Stomach (tissue), 4 donors: ENCODE results near the gene LIN9.

Experiments used
- CTCF ChIP-seq, 7 experiments: fragments of 450-650 bp in 4 of 7; fragments of 200-600 bp in 3 of 7; sonication (generic) in 3 of 7; IDR thresholded peaks; one replicate each; pipeline ENCODE4 v1.5.1; 2016 to 2019; ENCODE audit warnings: antibody characterized with exemption in 7 of 7, control low read depth in 2 of 7, mild to moderate bottlenecking in 1 of 7
- EP300 ChIP-seq: sonication (generic); formaldehyde crosslinking; IDR thresholded peaks from one replicate; pipeline ENCODE4 v1.6.1; 2017; ENCODE audit warnings: antibody characterized with exemption
- POLR2A ChIP-seq, 4 donors: fragments of 450-650 bp; IDR thresholded peaks; one replicate each; pipeline ENCODE4 v1.6.1; 2016; ENCODE audit warnings: antibody characterized with exemption in 4 of 4, control low read depth in 2 of 4, mild to moderate bottlenecking in 1 of 4, moderate library complexity in 1 of 4

- TF ChIP-seq CTCF (IDR thresholded peaks at IDR 0.05) (no peak), POLR2A (IDR thresholded peaks at IDR 0.05) (no peak), EP300 (no peak)
Observed at GRCh38 chr1:226357416-226357815, 48.5 kb upstream of the LIN9 start.
